ENCODE measurements around the gene IGSF9. TPM values are rescaled to one million over a fixed set of nuclear protein-coding genes. Genes with fewer than 3 reads are reported as not detected.

The IGSF9 gene
- total and polyA plus RNA-seq, 2 of the 13 experiments (the other 11 are each of a cell fraction or from before 2014, with no cell fraction given): 0.03 TPM; not detected in 1

- TF ChIP-seq PATZ1 (CRISPR knock-in tag; IDR thresholded peaks at IDR 0.05) (no peak), ATRX (CRISPR knock-in tag; IDR thresholded peaks at IDR 0.05; ENCODE audit: borderline replicate concordance) (no peak)
These were observed 31.8 kb downstream of the IGSF9 start (continued) for GRCh38 chr1:159913451-159914192.

GRCh38 chr1:159911326-159912070 lies 33.9 kb downstream of the IGSF9 start:
- ATAC-seq: no peak
- POLR2A ChIA-PET: no interaction called here
- no peak for TF ChIP-seq ZKSCAN8 (CRISPR knock-in tag; IDR thresholded peaks at IDR 0.05; ENCODE audit: borderline replicate concordance)
- no peak for TF ChIP-seq XBP1 (CRISPR knock-in tag; IDR thresholded peaks at IDR 0.05)
- TF ChIP-seq SKI (IDR thresholded peaks at IDR 0.05; ENCODE audit: partially characterized antibody): no peak
- TF ChIP-seq DR1 (CRISPR knock-in tag; IDR thresholded peaks at IDR 0.05): no peak
- TF ChIP-seq SRSF4 (IDR thresholded peaks at IDR 0.05; ENCODE audit: low read depth, low read length, poor library complexity, severe bottlenecking): no peak
- no peak for TF ChIP-seq GPN1 (CRISPR knock-in tag; IDR thresholded peaks at IDR 0.05; ENCODE audit: borderline replicate concordance)
- TF ChIP-seq ZNF530 (CRISPR knock-in tag; IDR thresholded peaks at IDR 0.05; ENCODE audit: low read depth): no peak
- no peak for TF ChIP-seq MAZ (IDR thresholded peaks at IDR 0.05; ENCODE audit: borderline replicate concordance, low read depth, low read length)
- TF ChIP-seq MAZ (CRISPR knock-in tag; IDR thresholded peaks at IDR 0.05; ENCODE audit: low read depth): no peak
- no peak for TF ChIP-seq MEIS2 (CRISPR knock-in tag; IDR thresholded peaks at IDR 0.05)
- TF ChIP-seq TIGD3 (CRISPR knock-in tag; IDR thresholded peaks at IDR 0.05; ENCODE audit: borderline replicate concordance): no peak
- TF ChIP-seq TSC22D2 (CRISPR knock-in tag; IDR thresholded peaks at IDR 0.05; ENCODE audit: borderline replicate concordance): no peak
- TF ChIP-seq NFRKB (IDR thresholded peaks at IDR 0.05): no peak
- no peak for TF ChIP-seq SIX1 (CRISPR knock-in tag; IDR thresholded peaks at IDR 0.05; ENCODE audit: borderline replicate concordance)
- no peak for TF ChIP-seq ISX (CRISPR knock-in tag; conservative IDR thresholded peaks at IDR 0.05)
- TF ChIP-seq PCBP1 (IDR thresholded peaks at IDR 0.05; ENCODE audit: borderline replicate concordance, low read depth, low read length): no peak
- TF ChIP-seq ZNF7 (CRISPR knock-in tag; IDR thresholded peaks at IDR 0.05): no peak
- no peak for TF ChIP-seq ZNF101 (CRISPR knock-in tag; IDR thresholded peaks at IDR 0.05; ENCODE audit: borderline replicate concordance, low read depth)

More at GRCh38 chr1:159911326-159912070, 33.9 kb downstream of the IGSF9 start:
- 19% methylated on average over 4 of the region's 6 CpGs for WGBS (ENCODE audit: low lambda C conversion rate)
- no peak overlapping the region for H3K9ac ChIP-seq (ENCODE audit: insufficient read depth, low read depth, low read length)
- H2AFZ ChIP-seq (ENCODE audit: low read length): no peak overlapping the region
- CTCF ChIA-PET (ENCODE audit: low intra/inter-chr PET ratio, low total read pairs): no interaction called here
- no peaks in the 10 kb centered on the region for H3K36me3 ChIP-seq (replicated peaks in 1 of 2; ENCODE audit: control insufficient read depth in 1 of 2, insufficient read depth in 2 of 2, low read length in 2 of 2)
- intact Hi-C loops (cut with micrococcal nuclease; ENCODE audit: unreplicated experiment): no loop called here
- no peaks in the 10 kb centered on the region for H4K20me1 ChIP-seq (ENCODE audit: insufficient read depth, low read length)
- no TSS peak for BruUV-seq (replicated peaks)
- H3K4me2 ChIP-seq (ENCODE audit: low read depth, low read length): no peak overlapping the region
- no peak for FAIRE-seq
- no peaks in the 10 kb centered on the region for H3K9me3 ChIP-seq (ENCODE audit: low read length)
- DNase-seq (ENCODE audit: low spot score): no peak
- in situ Hi-C loops (cut with HindIII; ENCODE audit: extremely low pct_ligation_motif_present, low pct_unique_long_range_greater_than_20kb): no loop called here
- H3K27me3 ChIP-seq (ENCODE audit: control insufficient read depth in 1 of 2, insufficient read depth in 2 of 2, low read length in 2 of 2): peaks cover 0 to 4% of the 10 kb centered on the region in 2 experiments; a peak in 1 of 5 replicates
- H3K4me1 ChIP-seq (ENCODE audit: insufficient read depth, low read length): peaks cover 13% of the 10 kb centered on the region
- H3K79me2 ChIP-seq (ENCODE audit: insufficient read depth, low read length): no peaks in the 10 kb centered on the region
- H3K27ac ChIP-seq (ENCODE audit: extremely low read length, insufficient read depth, low read length): no peak overlapping the region
- H3K4me3 ChIP-seq (replicated peaks in 1 of 3; ENCODE audit: insufficient read depth in 1 of 3, low read depth in 2 of 3, low read length in 3 of 3): no peak overlapping the region
